NCI-H69 (cell line): ENCODE measurements around the gene SPRED2.

Source experiments
- DNase-seq: peaks from one replicate; lab custom pipeline; 2025; lab: John Stamatoyannopoulos, UW

Gene SPRED2

DNA sequence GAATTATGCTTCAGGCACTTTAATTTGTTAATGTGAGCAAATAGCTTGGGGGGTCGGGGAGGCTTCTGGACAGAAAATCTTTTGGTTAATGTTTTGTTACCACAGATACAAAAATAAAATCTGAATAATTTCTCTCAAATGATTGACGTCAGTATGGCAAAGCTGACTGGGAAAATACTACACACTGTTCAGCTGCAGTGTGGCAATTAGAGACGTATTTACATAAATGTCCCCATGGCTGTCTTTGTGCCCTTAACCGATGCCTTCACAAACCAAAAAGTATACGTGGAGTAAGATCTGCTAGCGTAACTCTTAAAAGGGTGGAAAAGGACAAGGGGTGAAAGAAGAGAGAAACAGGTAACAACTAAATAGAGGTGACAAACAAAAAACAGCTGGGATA is 121.3 kb downstream of the SPRED2 start:
- no peak for DNase-seq

DNA sequence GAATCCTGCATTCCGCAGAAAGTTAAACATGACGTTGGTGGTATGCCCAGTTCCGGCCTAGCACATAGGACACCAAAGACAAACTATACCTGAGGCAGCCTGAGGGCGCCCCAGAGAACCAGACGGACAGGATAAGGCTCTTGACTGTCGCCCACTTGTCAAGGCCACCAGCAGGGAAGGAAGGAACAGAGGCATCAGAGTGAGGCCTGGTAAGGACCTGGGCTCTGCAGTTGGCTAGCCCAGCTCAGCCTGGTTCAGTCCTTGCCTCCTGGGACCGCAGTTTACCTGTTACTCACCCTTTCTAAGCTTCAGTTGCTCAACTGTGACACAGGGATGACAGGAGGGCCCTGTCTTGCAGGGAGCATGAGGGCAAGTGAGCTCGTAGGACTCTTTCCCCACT is 122.7 kb downstream of the SPRED2 start:
- DNase-seq = no peak

DNA sequence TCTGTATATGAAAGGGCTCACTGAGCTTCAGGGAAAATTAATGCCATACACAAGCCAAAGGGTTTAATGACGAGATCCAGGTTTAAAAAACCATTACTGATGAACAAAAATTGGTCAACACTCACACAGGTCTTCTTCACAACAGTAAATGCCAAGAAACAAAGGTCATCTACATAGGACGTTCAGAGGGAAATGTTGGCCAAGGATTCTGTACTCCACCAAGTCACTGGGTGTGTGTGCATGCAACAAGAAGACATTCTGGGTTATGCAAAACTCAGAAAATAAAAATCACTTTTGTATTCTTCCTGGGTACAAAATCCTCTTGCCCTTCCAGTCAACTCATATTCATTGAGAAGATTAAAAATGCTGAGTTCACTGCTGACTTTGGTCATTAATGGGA is 126.5 kb downstream of the SPRED2 start:
- DNase-seq = no peak

DNA sequence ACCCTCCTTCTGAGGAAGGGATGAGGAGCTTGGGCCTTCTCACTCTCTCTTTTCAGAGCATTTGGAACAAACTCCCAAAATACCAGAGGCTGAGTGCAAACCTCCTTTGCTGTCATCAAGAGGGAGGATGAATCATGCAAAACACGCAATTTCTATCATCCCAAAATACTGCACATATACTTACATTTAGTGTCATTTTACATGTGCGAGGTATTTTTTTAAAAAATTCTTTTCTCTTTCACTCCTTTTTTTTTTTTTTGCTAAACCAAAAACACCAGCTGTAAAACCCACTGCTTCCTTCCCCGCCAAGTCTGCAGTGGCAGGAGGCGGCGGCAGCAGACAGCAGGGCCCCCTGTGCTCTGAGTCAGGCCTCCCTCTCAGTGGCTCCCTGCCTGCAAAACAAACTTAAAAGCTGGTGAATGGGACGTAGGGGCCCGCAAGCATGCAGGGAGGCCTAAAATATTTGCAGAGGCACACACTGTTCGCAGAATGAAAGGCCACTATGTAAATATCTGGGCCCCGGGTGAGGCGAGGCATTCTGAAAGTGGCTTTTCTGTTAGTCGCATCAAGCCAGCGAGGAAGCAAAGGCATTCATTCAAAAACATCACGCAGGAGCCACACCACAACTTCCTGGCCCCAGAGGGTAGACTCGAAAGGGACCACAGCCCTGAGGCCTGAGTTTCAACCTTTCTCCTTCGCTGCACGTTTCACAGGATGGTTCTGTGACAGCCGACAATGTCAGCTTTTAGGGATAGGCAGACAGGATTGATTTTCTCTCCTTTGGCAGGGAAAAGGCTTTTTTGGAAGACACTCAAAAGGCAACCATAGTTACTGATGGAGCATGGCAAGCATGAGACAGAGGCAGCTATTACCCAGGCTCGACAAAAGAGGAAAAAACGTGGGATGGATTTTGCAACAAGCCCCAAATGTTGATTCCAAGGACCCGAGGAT is 131.4 kb downstream of the SPRED2 start:
- DNase-seq = peak; percentile 77

DNA sequence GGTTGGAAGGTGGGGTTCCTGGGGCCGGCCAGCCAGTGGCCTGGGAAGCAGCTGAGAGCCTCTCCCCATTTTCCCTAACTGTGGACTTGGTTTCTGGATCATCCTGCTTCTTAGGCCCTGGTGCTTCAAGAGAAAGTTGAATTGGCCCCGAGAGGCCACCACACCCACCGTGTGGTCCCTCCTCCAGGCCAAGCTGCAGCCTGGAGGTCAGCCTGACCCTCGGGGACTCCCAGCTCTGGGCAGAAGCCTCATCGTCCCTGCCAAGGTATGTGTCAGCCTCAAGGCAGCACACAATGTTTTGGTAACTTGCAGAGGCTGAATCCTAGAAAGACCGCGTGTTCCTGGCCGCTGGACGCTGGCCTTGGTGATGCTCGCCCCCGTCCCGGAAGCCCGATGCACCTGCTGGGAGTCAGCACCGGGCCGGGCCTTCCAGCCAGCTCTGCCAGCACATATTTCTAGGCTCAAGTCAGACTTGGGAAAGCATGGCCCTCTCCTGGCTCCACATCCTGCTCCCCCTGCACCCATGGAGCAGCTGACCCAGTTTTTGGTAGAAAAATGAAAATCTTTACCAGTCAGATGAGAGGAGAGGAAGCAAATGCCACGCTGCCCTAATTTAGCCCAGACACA is 132.2 kb downstream of the SPRED2 start:
- DNase-seq = no peak

DNA sequence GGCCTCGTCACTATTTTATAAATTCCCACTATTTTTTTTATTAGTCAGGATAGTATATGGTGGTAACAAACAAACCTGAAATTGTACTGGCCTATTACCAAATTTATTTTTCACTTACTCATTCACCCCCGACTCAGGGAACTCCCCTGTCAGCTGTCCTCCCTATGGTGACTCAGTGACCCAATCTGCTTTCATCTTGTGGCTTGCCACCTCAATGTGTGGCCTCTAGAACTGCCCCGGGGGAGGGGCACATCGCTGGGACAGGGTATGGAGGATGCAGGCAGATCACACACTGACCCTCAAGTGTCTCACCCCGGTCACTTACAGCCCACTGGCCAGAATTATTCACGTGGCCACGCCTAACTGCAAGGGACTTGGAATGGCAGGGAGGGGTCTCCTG is 133.2 kb downstream of the SPRED2 start:
- no peak for DNase-seq

DNA sequence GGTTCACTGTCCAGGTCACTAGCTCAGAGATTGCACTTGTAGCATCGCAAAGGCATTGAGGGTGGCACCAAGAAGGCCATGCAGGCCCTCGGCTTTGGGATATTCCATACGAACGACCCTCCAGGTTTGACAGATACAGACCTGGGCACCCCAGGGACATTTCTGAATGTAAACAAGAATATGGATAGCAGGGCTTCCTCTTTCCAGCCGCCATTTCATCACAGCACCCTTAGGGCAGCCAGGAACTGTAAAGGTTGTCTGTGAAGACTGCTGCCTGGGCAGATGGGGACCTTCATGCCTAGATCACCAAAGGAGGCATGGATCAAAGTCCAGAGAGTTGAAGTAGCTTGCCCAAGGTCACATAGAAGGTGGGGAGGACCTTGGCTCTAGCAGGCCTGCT is 134.3 kb downstream of the SPRED2 start:
- DNase-seq = no peak

DNA sequence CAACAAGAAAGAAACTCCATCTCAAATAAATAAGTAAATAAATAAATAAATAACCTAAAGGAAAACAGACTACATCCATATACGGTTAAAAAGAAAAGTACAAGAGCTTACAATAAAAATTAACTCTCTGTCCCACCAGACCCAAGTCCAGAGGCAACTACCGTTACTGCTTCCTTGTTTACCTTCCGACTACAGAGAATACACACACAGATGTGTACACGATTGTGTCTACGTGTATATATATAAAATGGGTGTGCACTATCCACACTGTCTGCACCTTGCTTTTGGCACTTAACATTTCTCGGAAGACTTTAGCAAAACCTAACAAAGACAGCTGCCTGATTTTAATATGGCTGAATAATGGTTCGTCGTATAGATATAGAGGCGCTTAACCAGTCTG is 134.9 kb downstream of the SPRED2 start:
- no peak for DNase-seq

DNA sequence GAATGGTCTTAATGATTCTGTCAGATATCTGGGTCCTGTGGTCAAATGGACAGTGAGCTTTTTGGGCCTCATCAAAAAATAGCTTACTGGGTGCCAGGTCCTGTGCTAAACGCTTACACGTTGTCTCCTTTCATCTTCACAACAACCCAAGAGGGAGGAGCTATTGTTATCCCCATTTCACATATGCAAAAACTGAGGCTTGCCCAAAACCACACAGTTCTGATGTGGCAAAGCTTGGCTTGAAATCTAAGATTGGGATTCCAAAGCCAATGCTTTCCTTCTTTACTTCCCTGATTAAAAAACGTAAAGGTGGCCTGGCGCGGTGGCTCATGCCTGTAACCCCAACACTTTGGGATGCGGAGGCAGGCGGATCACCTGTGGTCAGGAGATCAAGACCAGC is 135.4 kb downstream of the SPRED2 start:
- no peak for DNase-seq

DNA sequence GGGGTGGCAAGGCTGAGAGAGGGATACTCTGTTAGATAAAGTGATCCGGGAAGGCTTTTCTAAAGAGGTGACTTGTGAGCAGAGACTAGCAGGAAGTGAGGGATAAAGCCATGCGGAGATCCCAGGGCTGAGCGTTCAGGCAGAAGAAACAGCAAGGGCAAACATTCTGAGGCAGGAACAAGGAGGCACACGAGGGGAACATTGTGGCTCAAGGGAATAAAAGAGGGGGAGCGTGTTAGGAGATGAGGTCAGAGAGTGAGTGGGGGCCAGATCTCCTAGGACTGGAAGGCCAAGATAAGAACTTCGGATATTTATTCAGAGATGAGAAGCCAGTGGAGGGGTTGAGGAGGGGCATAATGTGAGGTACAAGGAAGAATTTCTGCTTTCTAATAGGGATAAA is 137.7 kb downstream of the SPRED2 start:
- DNase-seq = peak; percentile 16

DNA sequence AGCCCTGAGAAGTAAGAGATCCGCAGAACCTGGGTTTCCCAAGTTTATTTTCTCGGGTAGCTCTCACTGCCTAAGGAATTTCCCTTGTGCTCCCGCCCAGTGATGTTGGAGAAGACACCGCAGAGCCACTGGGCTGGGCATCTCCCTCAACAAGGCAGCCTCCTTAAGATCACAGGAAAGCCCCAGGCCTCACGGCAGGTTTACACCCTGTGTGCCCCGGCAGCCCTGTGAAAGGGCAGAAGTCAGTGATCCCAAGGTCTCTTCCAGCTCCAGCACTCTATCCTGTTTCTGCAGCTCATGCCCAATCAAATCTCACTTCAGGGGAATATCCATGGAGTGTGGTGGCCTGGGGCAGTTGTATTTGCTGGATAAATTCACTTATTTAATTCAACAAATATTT is 138.3 kb downstream of the SPRED2 start:
- DNase-seq = no peak

DNA sequence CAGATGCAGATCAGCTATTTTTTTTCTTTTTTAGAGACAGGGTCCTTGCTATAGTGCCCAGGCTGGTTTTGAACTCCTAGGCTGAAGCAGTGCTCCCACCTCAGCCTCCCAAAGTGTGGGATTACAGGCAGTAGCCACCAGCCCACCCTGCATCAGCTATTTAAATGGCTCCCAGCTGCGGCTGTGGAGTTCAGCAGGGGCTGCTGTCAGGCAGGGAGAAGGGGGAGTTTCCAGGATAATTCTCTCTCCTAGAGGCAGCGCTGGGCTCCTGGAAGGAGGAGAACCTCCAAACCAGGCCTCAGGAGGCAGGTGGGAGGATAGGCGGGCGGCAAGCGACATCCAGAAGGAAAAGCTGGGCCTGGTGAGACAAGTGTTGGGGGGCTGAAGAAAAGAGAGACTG is 139.0 kb downstream of the SPRED2 start:
- no peak for DNase-seq

DNA sequence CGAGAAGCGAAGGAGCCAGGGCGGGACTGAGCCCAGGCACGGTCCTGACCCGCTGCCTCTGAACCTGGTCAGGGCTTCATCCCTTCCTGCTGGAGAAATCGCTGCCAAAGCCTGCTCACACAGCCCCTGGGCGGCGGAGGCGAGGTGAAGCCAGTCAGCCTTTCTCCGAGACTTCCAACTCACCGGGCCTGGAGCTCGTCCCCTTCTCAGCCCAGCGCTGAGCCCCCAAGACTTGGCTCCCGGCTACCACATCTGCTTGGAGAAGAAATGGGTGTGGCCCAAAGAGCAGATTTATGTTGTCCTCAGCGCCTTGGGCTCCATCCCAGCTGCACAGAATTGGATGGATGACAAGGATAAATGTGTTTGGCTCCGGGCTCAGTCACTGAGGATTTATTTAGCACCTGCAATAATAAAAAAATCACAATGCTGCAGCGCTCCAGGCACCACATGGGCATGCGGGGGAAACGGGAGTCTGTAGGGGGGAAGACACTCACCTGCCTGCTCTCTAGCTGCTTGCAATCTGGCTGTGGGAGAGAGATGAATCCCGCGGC is 139.9 kb downstream of the SPRED2 start:
- peak; percentile 88 for DNase-seq

DNA sequence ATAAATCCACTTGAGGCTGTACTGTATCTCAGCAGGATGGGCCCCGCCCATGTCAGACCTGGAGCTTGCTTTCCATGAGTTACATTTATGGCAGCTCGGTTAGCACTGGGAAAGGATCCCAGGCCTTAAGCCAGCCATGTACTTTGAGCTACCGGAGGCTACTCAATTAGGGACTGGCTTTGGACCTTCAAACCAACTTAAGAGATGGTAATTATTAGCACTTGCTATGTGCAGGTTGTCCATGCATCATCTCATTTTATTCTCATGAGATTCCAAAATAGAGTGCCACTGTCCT is 140.3 kb downstream of the SPRED2 start:
- peak; percentile 49 for DNase-seq

DNA sequence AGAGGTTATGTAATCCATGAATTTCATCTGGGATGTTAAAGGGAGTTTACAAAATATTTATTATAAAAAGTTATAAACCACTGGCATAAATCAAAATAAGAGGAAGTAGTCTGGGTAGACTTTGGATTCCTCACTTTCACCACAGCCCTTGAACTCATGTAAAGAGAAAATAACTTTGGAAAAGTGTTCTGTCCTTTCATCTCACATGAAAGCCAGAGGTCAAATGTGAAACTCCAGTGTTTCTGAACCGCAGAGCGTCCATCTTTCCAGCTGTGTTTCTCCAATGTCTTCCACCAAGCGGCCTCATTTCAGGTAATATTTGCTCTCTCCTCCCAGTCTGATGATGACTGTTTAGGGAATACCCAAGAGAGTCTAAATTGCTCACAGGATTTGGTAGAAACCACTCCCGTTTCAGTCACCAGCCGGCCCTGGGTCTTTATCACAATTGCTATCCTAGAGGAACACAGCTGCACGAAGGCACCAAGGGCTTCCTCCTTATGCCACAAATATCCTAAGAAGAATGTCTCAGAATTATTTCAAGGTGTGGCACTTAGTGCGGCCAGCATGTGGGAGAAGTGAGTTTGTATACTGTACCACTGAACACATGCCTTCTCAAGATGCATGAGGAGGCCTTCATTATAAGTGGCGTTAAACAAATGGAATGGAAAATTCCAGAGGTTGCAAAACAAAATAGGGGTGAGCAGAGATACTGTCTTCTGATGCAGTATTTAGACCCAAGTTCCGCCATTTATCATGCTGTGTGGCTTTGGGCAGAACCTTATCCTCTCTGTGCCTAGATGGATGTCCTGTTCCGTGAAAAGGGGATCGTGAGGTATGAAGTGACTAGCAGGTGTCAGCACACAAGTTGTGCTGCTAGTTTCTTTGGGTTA is 140.9 kb downstream of the SPRED2 start:
- peak; percentile 79 for DNase-seq

DNA sequence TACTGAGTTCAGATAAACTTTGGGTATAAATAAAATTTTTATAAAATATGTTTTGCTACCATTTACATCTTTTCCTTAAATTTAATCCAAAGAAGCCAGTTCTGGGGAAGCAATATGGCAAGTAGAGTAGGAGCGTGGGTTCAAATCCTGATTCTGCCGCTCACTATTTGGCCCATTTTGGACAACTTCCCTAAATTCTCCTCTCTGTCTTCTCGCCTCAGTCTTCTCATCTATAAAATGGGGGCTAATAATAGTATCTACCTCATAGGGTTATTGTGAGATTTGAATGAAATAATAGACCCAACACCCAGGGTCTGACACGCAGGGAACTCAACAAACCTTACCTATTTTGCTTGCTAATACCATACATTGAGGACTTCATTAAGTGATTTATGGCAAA is 145.0 kb downstream of the SPRED2 start:
- no peak for DNase-seq

DNA sequence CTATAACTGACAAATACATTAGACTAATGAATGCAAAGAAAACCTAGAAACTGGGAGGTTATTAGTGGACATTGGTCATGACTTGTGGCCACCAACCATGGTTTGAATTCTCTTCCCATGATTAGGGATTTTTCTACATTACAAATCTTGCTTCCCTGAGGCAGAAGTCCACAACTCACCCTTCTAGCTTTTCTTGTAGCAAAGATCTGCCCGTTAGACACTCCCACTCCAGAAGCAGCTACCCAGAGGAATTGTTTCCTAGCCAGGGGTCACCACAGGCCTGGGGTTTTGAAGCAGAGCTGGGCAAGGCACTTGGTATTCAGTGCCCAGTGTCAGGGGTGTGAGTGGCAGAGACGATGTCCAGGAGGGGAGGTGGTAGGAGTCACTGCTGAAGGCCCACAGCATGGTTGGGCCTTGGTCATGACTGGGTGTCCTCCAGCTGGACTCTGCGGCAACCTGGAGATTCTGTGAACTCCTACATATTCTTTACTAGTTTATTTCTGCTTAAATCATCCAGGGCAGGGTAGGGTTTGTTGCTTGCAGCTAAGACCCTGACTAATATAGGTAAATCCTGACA is 149.8 kb downstream of the SPRED2 start:
- no peak for DNase-seq

DNA sequence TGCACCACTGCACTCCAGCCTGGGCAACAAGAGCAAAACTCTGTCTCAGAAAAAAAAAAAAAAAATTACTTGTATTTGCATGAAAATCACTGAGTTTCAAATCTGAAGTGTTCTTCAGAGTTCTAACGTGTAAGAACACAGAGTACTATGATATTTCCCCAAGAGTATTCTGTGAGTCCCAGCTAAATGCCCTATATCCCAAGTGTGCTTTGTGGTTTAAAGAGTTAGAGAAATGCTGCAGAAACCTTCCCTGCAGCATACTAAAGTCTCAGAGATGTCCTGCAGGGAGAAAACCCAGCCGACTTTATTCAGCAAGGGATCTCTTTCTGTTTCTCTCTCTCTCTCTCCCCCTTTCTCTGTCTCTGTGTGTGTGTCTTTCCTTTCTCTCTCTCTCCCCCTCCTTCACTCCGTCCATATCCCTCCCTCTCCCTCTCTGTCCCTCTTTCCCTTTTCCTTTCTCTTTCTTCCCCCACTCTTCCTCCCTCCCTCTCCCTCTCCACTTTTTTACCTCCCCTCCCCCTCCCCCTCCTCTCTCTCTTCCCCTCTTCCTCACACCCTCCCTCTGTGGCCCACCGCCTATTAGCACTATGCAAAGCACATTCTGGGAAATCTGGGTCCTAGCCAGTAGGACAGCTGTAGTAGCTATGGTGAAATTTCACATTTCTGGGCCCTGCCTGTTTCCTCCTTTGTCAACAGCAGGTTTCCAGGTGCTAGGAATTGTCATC is 150.6 kb downstream of the SPRED2 start:
- peak; percentile 18 for DNase-seq

DNA sequence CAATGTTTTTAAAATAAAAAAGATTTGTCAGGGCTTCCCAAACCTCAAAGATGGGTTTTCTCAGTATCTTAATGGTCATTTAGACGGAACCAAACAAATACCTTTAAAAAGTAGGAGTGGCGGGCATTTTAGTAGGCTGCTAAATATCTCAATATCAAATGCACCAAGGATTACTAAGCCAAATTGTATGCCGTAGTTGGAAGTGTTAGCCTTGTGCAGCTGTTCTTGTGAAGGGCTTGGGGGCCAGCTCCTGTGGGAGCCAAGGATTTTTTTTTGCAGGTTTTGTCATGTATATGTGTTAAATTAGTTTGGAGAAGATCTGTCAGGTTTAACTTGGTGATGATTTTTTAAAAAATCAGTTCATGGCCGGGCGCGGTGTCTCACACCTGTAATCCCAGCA is 152.6 kb downstream of the SPRED2 start:
- DNase-seq = no peak

DNA sequence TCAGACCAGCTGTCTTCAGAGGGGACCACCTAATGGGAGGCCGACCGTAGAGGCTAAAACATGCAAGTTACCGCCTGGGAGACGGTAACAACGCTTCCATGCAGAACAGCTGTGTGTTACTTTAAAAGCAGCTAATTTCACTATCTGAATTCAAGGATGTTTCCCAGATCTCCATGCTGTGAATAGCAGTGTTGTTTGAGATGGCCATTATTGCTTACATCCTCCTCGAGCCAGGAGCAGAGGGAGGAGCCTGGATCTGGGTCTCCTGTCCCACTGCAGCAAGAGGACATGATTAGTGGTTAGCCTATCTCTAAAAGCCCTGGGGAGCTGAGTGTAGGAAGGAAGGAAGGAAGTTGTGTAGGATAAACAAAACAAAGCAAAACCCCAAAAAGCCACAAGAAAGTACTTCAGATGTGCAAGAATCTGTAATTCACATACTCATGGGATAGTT is 153.8 kb downstream of the SPRED2 start:
- DNase-seq = no peak

DNA sequence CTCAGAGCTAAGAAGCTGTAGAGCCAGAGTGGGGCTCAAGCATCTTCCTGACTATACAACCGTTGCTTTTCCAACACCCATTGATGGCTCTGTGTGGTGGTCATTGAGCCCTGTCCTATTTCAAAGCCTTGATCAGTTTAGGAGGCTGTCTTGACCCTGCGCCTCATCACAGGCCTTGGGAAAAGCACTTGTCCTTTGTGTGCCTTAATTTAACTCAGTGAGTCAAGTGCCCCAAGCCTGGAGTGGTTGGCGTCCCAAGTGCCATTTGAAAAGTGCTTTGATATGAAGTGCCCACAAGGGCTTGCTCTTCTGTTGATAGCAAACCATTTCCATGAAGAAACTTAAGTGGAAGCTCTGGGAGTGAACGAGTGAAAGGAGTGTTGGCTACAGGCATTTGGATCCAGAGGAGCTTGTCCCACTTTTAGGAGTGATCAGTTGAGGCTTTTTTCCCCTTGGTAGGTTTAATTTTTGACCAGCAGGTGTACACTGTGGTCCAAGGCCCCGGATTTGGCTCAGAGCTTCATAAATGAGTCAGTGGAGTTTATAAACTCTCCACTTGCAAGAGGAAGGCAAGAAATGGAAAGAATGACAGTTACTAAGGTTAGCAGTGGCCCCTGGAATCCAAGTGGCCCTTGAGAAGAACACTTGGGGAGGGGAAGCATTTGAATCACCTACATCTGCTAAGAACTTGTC is 154.5 kb downstream of the SPRED2 start:
- no peak for DNase-seq
